HG02885 (cell line): ENCODE results near the gene SESN3.
"Not testable (repeated sequence)": the region's sequence is repeated elsewhere in the genome, so short reads cannot be mapped to it uniquely, and the experiment has no call there.

ENCODE experiments used
- ATAC-seq: cut with Tn5 transposase; IDR thresholded peaks from one replicate; pipeline ENCODE4 v1.9.1; 2021; ENCODE audit warnings: mild to moderate bottlenecking; ENCODE audit not compliant: unreplicated experiment, poor library complexity

Gene SESN3

DNA sequence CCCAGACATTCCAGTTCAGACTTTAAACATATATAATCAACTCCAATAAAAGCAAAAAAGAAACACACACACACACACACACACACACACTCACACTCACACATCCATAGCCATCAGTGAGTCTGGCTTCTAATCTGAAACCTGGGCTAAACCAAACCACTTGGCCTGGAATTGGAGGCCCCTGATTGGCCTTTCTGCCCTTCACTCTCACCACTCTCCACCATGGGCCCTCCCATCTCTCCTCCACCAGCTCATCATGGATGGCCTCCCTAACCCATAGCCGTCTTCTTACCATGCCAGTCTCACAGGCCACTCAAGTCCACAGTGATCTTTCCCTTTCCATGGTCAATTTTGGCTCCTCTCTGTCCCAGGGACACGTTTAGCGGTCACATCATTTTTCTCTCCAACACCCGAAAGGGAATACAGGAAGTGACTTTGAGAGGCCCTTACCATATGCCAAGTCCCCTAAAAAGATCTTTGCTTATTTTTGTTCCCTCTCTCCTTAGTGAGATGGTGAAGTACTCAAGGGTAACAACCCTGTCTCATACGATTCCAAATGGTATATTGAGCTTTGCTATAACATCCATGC lies 74.8 kb downstream of the SESN3 start:
- no peak for ATAC-seq

GRCh38 chr11:95155385-95155784 lies 75.6 kb downstream of the SESN3 start:
- no peak for ATAC-seq

DNA sequence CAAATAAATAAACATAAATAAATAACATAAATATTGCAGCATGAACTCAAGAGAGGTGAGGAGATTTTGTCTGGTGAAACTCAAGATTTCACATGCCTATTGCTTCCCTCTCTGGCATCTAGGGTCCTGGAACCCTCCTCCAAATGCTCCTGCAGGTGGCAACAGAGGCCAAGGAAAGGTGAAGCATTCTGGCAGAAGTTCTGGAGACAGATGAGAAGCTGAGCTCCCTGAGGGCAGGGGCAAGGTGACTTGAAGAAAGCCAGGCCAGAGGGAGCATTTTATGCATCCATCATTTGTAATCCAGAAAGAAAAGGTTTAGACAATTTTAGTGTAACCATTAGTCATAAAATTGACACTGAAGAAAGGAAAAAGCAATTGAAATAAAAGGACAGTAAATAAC lies 76.5 kb downstream of the SESN3 start:
- peak; percentile 20 for ATAC-seq

DNA sequence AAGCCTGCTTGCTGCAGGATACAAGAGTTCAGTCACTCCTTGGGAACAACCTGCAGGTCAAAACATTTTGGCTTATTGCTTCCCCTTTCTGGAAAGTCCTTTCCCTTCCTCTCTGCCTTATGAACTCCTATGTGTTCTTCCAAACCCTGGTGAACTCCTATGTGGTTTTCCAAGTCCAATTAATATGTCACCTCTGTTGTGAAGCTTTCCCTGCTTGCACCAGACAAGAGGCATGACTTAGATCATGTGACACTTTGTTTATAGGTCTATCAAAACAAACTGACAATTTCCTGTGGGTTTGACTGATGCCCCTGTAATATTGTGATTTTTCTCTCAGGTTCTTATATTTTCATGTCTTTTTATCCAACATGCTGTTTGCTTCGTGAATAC lies 77.2 kb downstream of the SESN3 start:
- no peak for ATAC-seq

GRCh38 chr11:95152876-95153856 lies 77.8 kb downstream of the SESN3 start:
- ATAC-seq: no peak

GRCh38 chr11:95150956-95151684 lies 79.9 kb downstream of the SESN3 start:
- peak; percentile 86 for ATAC-seq

DNA sequence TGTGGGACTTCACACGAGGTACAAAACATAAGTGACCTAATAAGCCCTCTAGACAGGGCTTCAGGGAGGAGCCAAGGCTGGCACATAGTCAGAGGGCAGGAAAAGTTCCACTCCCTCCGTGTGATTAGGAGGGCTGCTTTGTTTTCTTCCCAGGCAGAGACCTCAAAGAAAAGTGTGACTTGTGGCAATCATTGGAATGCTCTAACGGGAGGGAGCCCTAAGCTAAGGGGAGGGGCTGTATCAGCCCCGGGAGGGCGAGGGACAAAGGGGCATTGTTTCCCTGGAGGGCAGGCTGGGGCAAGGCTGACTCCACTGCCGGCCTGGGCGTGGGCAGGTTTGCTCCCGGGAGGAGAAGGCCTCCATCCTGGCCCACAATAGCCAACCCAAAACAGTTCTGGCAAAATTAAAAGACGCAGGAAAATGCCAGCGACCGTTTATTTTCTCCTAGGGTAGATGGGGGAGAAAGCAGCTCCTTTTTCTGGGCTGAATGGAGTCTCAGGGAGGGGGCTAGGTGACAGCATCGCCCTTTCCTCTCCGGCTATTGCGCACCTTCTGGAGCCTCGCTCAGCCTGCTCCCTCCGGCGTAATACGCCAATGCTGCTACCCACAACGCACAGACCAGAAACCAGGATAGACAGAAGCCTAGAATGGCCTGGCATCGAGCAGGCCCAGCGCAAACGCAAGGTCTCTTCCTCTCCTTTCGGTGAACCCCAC lies 81.2 kb downstream of the SESN3 start:
- ATAC-seq: no peak

DNA sequence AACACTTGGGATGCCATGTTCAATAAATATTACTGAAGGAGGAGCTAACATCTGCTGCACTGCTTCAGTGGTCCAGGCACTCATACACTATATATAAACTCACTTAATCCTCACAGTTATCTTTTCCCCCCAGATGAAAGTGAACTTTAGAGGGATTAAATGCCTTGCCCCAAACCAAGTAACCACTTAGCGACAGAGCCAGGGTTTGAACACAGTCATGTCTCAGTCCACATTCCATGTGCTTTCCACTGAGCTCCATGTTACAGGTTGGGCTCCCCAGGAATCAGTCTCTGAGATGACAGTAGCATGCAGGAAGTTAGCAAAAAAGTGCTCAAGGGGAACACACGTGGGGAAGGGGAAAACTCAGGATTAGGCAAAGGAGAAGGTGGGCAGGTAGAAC lies 82.1 kb downstream of the SESN3 start:
- no peak for ATAC-seq

- no peak for ATAC-seq
These were observed 82.6 kb downstream of the SESN3 start for GRCh38 chr11:95148406-95148805.

DNA sequence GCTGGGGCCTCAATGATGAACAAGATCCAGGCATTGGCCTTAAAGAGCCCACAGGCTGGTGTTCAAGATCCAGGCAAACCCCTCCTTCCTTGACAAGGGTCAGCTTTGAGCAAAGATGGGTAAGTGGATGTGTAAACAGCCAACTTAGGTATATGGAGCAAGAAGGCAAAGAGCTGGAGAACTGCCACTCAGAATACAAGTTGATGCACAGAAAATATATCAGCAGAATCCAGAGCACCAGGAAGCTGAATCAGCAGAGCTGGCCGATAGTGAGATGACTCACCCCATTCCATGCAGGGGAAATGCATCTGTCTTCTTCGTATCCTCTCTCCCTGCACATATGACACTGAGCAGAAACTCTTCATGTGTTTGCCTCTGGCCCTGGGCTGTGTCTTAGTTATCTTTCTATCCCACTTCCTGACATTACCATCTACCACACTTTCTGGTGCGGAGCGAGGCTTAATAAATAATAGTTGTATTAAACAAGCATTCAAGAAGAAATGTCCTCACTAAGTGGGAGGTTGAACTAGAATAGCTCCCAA lies 83.6 kb downstream of the SESN3 start:
- no peak for ATAC-seq

DNA sequence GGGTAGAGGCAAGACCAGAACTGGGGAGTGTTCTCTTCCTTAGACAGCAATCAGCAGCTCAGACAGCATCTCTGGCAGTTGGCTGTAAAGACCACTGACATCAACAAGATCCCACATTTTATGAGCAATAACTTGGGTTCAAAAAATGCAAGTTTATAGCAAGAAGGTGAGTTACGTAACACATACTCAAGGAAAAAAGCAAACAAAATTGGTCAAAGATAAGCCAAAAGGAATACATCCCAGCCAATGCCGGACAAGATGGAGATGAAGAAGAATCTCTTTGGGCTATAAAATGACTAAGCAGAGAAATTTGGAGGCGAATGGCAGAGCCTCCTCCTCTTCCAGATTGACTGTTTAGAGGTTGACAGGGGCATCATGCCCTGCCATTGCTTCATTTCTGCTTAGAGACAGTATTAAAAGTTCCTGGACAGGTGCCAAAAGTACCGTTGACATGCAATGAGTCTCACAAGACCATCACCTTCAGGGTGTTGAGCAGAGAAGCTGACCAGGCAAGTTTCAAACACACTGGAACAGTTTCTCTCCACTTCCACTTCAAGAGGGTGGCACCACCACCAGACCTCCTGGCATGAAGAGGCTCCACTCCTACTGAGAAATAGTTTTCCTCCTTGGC lies 85.5 kb downstream of the SESN3 start:
- no peak for ATAC-seq

GRCh38 chr11:95144313-95145235 lies 86.4 kb downstream of the SESN3 start:
- no peak for ATAC-seq

DNA sequence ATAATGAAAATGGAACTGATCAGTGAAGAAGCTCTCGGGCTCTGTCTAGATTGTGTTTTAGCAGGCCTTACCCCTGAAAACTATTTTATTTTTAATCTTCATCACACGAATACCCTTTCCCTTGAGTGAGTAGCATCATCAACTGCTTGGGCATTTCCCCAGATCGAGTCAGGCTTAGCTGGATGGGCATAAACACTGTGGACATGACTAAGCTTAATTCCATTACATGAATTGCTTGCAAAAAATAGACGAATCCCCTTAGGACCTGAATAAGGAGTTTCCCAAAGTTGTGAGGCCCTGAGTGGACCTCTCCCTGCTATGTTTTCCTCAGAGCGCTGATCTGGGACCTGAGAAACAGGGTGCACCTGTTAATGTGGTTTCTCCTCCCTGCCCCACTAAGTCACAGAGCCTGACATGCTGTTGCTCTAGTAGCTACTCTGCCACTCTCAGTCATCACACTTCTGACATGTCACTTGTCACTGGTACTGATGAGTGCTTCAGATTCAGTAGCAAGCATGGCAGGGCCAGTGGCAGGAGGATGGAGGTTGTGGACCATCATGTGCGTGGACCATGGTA lies 87.8 kb downstream of the SESN3 start:
- ATAC-seq: no peak

DNA sequence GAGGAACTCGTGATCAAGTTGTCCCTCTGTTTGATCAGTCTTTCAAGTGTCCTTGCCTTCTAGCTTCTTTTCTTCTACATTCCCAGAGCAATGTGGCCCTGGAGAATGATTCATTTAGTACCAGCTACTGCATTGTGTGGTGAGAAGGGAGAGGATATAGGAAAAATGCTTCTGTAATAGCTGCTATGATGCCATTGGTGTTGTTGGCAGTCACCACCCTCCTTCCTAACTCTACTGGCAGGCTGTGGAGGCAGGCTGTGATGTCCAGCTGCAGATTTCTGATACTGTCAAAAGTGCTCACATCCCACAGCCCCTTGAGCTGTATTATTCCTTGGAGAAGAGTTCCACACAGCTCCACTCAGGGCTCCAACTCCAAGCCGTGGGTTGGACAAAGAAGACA lies 88.6 kb downstream of the SESN3 start:
- no peak for ATAC-seq

- ATAC-seq: no peak
These were observed 90.5 kb downstream of the SESN3 start for GRCh38 chr11:95140397-95141033.

DNA sequence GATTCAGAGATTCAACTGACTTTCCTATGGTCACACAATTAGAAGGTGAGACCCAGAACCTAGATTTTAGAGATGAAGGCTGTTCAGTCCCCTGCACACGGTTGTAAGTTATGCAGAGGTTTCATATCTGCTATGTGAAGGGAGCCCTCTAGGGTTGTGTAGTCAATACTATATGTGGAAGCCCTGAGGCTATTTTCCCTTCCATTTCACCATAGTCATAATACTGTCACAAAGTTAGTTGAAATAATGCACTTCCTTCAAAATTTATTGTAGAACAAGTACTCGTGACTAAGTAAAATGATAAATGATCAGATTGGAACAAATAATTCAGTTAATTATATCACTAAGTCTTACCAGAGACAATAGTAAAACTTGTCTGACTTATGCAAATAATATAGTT lies 92.6 kb downstream of the SESN3 start:
- peak; percentile 91 for ATAC-seq

DNA sequence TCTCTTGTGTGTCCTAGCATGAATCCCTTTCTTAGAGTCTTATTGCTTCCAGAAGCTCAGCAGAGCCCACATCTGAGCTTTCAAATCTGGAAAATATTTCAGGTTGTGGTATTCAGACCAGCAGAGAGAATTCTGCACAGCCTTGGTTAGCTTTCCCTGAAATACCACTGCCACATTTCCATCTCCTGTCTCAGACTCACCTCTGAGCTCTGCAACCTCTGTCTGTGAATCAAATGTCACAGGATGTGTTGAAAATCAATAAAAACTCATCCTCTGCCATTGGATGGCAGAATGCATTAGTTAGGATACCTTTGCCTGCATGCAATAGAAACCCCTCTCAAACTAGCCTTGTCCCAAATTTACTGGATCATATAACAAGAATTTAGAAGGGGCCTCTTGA lies 93.7 kb downstream of the SESN3 start:
- no peak for ATAC-seq

DNA sequence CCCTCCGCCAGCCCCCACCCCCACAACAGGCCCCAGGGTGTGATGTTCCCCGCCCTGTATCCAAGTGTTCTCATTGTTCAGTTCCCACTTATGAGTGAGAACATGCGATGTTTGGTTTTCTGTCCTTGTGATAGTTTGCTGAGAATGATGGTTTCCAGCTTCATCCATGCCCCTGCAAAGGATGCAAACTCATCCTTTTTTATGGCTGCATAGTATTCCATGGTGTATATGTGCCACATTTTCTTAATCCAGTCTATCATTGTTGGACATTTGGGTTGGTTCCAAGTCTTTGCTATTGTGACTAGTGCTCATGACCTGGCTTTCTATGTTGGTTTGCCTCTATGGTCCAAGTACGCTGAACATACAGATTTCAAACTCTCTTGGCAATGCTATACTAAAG lies 94.3 kb downstream of the SESN3 start:
- not testable (repeated sequence) for ATAC-seq
